ENCODE data around the gene SNIP1. TPM values are rescaled to one million over a fixed set of nuclear protein-coding genes. Genes with fewer than 3 reads are reported as not detected.

The SNIP1 gene
- polyA plus RNA-seq, 3 donors: 13.5 to 15.9 (median 15.5) TPM

Other genes starting within 250 kb of the SNIP1 start
- 1 to 10 TPM; 2.6 to 2.9 (median 2.9) TPM for gene ZC3H12A, start 79.7 kb downstream of the SNIP1 start, polyA plus RNA-seq (ENCODE audit: insufficient read length in 3 of 3)
- gene MEAF6, start 39.5 kb downstream of the SNIP1 start, polyA plus RNA-seq (ENCODE audit: insufficient read length in 3 of 3): 10 to 100 TPM; 90.8 to 95.4 (median 91.7) TPM
- gene DNALI1, start 2.6 kb upstream of the SNIP1 start, polyA plus RNA-seq (ENCODE audit: insufficient read length in 3 of 3): 10 to 100 TPM; 73.1 to 85.2 (median 80.4) TPM
- gene GNL2, start 41.6 kb upstream of the SNIP1 start, polyA plus RNA-seq (ENCODE audit: insufficient read length in 3 of 3): 10 to 100 TPM; 65.3 to 82.5 (median 74.4) TPM
- 1 to 10 TPM; 6.3 to 8.3 (median 7.9) TPM for gene RSPO1, start 80.6 kb upstream of the SNIP1 start, polyA plus RNA-seq (ENCODE audit: insufficient read length in 3 of 3)
- gene CDCA8, start 138.2 kb upstream of the SNIP1 start, polyA plus RNA-seq (ENCODE audit: insufficient read length in 3 of 3): 10 to 100 TPM; 16.0 to 21.4 (median 19.2) TPM
- under 1 TPM; 0.12 to 0.24 (median 0.13) TPM for gene EPHA10, start 210.8 kb upstream of the SNIP1 start, polyA plus RNA-seq (ENCODE audit: insufficient read length in 3 of 3)
- gene MANEAL, start 239.6 kb upstream of the SNIP1 start, polyA plus RNA-seq (ENCODE audit: insufficient read length in 3 of 3): 1 to 10 TPM; 4.0 to 4.9 (median 4.4) TPM

Data from renal pelvis (tissue), 3 donors.